ENCODE results near the gene MPIG6B. TPM values are rescaled to one million over a fixed set of nuclear protein-coding genes. Genes with fewer than 3 reads are reported as not detected.

The MPIG6B gene
- total and polyA plus RNA-seq, 2 donors (not counting 1 experiment from before 2014, with no cell fraction given): not detected

- no peak for DNase-seq (ENCODE audit: low read depth in 2 of 2)
- Histone ChIP-seq H3K36me3 (ENCODE audit: control insufficient read depth, insufficient read depth, low read length) (no peaks in the 10 kb centered on the region), H3K4me3 (replicated peaks in 1 of 4; ENCODE audit: control extremely low read depth in 1 of 4, insufficient read depth in 1 of 4, low read depth in 3 of 4, low read length in 4 of 4) (no peak within 1 kb of the TSS), H3K4me2 (ENCODE audit: extremely low read depth, insufficient read depth, low read length) (no peak within 1 kb of the TSS), H4K20me1 (ENCODE audit: control insufficient read depth, extremely low read depth, insufficient read depth, low read length) (no peaks in the 10 kb centered on the region), H3K9me3 (ENCODE audit: control insufficient read depth, insufficient read depth, low read depth, low read length) (no peaks in the 10 kb centered on the region), H3K79me2 (ENCODE audit: control insufficient read depth, insufficient read depth, low read length) (no peaks in the 10 kb centered on the region), H3K4me1 (ENCODE audit: control insufficient read depth, extremely low read depth, insufficient read depth, low read length) (no peaks in the 10 kb centered on the region), H3K27me3 (ENCODE audit: control insufficient read depth, insufficient read depth, low read length) (peaks cover 24% of the 10 kb centered on the region), H2AFZ (ENCODE audit: low read length) (no peak within 1 kb of the TSS), H3K9ac (ENCODE audit: insufficient read depth, low read length) (no peak within 1 kb of the TSS), H3K27ac (ENCODE audit: insufficient read depth, low read length) (no peak within 1 kb of the TSS)
- TF ChIP-seq EZH2 (IDR thresholded peaks at IDR 0.05; ENCODE audit: low read length, missing control alignments): no peak
- TF ChIP-seq CTCF (conservative IDR thresholded peaks at IDR 0.05 in 1 of 2, IDR thresholded peaks at IDR 0.05 in 1 of 2; ENCODE audit: low read depth in 1 of 2, low read length in 2 of 2): no peak
These were observed 7.9 kb upstream of the MPIG6B start, which contains the start of gene LY6G6D for GRCh38 chr6:31715022-31715958. Gene LY6G6D (plus strand): TSS chr6:31715348. CDS start chr6:31715356, 8 bp downstream.

GRCh38 chr6:31717499-31718222, 5.5 kb upstream of the MPIG6B start:
- no peak overlapping the region for H3K4me2 ChIP-seq (ENCODE audit: extremely low read depth, insufficient read depth, low read length)
- H3K79me2 ChIP-seq (ENCODE audit: control insufficient read depth, insufficient read depth, low read length): no peaks in the 10 kb centered on the region
- H3K4me1 ChIP-seq (ENCODE audit: control insufficient read depth, extremely low read depth, insufficient read depth, low read length): no peaks in the 10 kb centered on the region
- no peak overlapping the region for H2AFZ ChIP-seq (ENCODE audit: low read length)
- H4K20me1 ChIP-seq (ENCODE audit: control insufficient read depth, extremely low read depth, insufficient read depth, low read length): no peaks in the 10 kb centered on the region
- TF ChIP-seq EZH2 (IDR thresholded peaks at IDR 0.05; ENCODE audit: low read length, missing control alignments): no peak
- TF ChIP-seq CTCF (conservative IDR thresholded peaks at IDR 0.05 in 1 of 2, IDR thresholded peaks at IDR 0.05 in 1 of 2; ENCODE audit: low read depth in 1 of 2, low read length in 2 of 2): no peak
- H3K9ac ChIP-seq (ENCODE audit: insufficient read depth, low read length): no peak overlapping the region
- H3K27ac ChIP-seq (ENCODE audit: insufficient read depth, low read length): no peak overlapping the region
- H3K9me3 ChIP-seq (ENCODE audit: control insufficient read depth, insufficient read depth, low read depth, low read length): no peaks in the 10 kb centered on the region
- no peak for DNase-seq (ENCODE audit: low read depth in 2 of 2)
- peaks cover 11% of the 10 kb centered on the region for H3K27me3 ChIP-seq (ENCODE audit: control insufficient read depth, insufficient read depth, low read length)
- no peak overlapping the region for H3K4me3 ChIP-seq (replicated peaks in 1 of 4; ENCODE audit: control extremely low read depth in 1 of 4, insufficient read depth in 1 of 4, low read depth in 3 of 4, low read length in 4 of 4)
- H3K36me3 ChIP-seq (ENCODE audit: control insufficient read depth, insufficient read depth, low read length): no peaks in the 10 kb centered on the region

GRCh38 chr6:31718265-31718664, 4.9 kb upstream of the MPIG6B start:
- no peaks in the 10 kb centered on the region for H4K20me1 ChIP-seq (ENCODE audit: control insufficient read depth, extremely low read depth, insufficient read depth, low read length)
- no peaks in the 10 kb centered on the region for H3K36me3 ChIP-seq (ENCODE audit: control insufficient read depth, insufficient read depth, low read length)
- H3K79me2 ChIP-seq (ENCODE audit: control insufficient read depth, insufficient read depth, low read length): no peaks in the 10 kb centered on the region
- H3K4me2 ChIP-seq (ENCODE audit: extremely low read depth, insufficient read depth, low read length): no peak overlapping the region
- peaks cover 10% of the 10 kb centered on the region for H3K27me3 ChIP-seq (ENCODE audit: control insufficient read depth, insufficient read depth, low read length)
- no peak overlapping the region for H3K9ac ChIP-seq (ENCODE audit: insufficient read depth, low read length)
- no peaks in the 10 kb centered on the region for H3K4me1 ChIP-seq (ENCODE audit: control insufficient read depth, extremely low read depth, insufficient read depth, low read length)
- no peak overlapping the region for H3K27ac ChIP-seq (ENCODE audit: insufficient read depth, low read length)
- H3K4me3 ChIP-seq (replicated peaks in 1 of 4; ENCODE audit: control extremely low read depth in 1 of 4, insufficient read depth in 1 of 4, low read depth in 3 of 4, low read length in 4 of 4): no peak overlapping the region
- no peak for DNase-seq (ENCODE audit: low read depth in 2 of 2)
- H2AFZ ChIP-seq (ENCODE audit: low read length): no peak overlapping the region
- TF ChIP-seq EZH2 (IDR thresholded peaks at IDR 0.05; ENCODE audit: low read length, missing control alignments) (no peak), CTCF (conservative IDR thresholded peaks at IDR 0.05 in 1 of 2, IDR thresholded peaks at IDR 0.05 in 1 of 2; ENCODE audit: low read depth in 1 of 2, low read length in 2 of 2) (no peak)
- no peaks in the 10 kb centered on the region for H3K9me3 ChIP-seq (ENCODE audit: control insufficient read depth, insufficient read depth, low read depth, low read length)
